ENCODE data around the gene CTSK. TPM values are rescaled to one million over a fixed set of nuclear protein-coding genes. Genes with fewer than 3 reads are reported as not detected.

CTSK gene
- total and polyA plus RNA-seq, 2 of the 13 experiments (the other 11 are each of a cell fraction or from before 2014, with no cell fraction given), result 1.4 to 6.3 TPM

GRCh38 chr1:150842964-150843363 is 34.9 kb upstream of the CTSK start:
- H3K27ac ChIP-seq (ENCODE audit: extremely low read length, insufficient read depth, low read length), result no peak overlapping the region
- H3K4me1 ChIP-seq (ENCODE audit: insufficient read depth, low read length), result no peaks in the 10 kb centered on the region
- ATAC-seq (no peak), DNase-seq (ENCODE audit: low spot score) (no peak), FAIRE-seq (no peak)
- H3K4me2 ChIP-seq (ENCODE audit: low read depth, low read length), result no peak overlapping the region
- H3K9me3 ChIP-seq (ENCODE audit: low read length), result no peaks in the 10 kb centered on the region
- ChIA-PET POLR2A (no interaction called here), CTCF (ENCODE audit: low intra/inter-chr PET ratio, low total read pairs) (no interaction called here)
- H3K27me3 ChIP-seq (ENCODE audit: control insufficient read depth in 1 of 2, insufficient read depth in 2 of 2, low read length in 2 of 2), result no peaks in the 10 kb centered on the region
- no peak overlapping the region for H2AFZ ChIP-seq (ENCODE audit: low read length)
- in situ Hi-C loops (cut with HindIII; ENCODE audit: extremely low pct_ligation_motif_present, low pct_unique_long_range_greater_than_20kb), result no loop called here
- intact Hi-C loops (cut with micrococcal nuclease; ENCODE audit: unreplicated experiment), result no loop called here
- BruUV-seq (replicated peaks), result no TSS peak
- no peak overlapping the region for H3K9ac ChIP-seq (ENCODE audit: insufficient read depth, low read depth, low read length)
- WGBS (ENCODE audit: low lambda C conversion rate), result 93% methylated on average over 2 of the region's 2 CpGs
- H3K36me3 ChIP-seq (replicated peaks in 1 of 2; ENCODE audit: control insufficient read depth in 1 of 2, insufficient read depth in 2 of 2, low read length in 2 of 2), result peaks cover 4 to 19% of the 10 kb centered on the region in 2 experiments; a peak in 3 of 5 replicates
- H3K79me2 ChIP-seq (ENCODE audit: insufficient read depth, low read length), result no peaks in the 10 kb centered on the region
- H3K4me3 ChIP-seq (replicated peaks in 1 of 3; ENCODE audit: insufficient read depth in 1 of 3, low read depth in 2 of 3, low read length in 3 of 3), result no peak overlapping the region
- H4K20me1 ChIP-seq (ENCODE audit: insufficient read depth, low read length), result no peaks in the 10 kb centered on the region
- TF ChIP-seq ARID3A (IDR thresholded peaks at IDR 0.05; ENCODE audit: low read depth, low read length), result no peak
- no peak for TF ChIP-seq RBFOX2 (IDR thresholded peaks at IDR 0.05; ENCODE audit: low read depth, low read length)
- TF ChIP-seq, protein P1, sequence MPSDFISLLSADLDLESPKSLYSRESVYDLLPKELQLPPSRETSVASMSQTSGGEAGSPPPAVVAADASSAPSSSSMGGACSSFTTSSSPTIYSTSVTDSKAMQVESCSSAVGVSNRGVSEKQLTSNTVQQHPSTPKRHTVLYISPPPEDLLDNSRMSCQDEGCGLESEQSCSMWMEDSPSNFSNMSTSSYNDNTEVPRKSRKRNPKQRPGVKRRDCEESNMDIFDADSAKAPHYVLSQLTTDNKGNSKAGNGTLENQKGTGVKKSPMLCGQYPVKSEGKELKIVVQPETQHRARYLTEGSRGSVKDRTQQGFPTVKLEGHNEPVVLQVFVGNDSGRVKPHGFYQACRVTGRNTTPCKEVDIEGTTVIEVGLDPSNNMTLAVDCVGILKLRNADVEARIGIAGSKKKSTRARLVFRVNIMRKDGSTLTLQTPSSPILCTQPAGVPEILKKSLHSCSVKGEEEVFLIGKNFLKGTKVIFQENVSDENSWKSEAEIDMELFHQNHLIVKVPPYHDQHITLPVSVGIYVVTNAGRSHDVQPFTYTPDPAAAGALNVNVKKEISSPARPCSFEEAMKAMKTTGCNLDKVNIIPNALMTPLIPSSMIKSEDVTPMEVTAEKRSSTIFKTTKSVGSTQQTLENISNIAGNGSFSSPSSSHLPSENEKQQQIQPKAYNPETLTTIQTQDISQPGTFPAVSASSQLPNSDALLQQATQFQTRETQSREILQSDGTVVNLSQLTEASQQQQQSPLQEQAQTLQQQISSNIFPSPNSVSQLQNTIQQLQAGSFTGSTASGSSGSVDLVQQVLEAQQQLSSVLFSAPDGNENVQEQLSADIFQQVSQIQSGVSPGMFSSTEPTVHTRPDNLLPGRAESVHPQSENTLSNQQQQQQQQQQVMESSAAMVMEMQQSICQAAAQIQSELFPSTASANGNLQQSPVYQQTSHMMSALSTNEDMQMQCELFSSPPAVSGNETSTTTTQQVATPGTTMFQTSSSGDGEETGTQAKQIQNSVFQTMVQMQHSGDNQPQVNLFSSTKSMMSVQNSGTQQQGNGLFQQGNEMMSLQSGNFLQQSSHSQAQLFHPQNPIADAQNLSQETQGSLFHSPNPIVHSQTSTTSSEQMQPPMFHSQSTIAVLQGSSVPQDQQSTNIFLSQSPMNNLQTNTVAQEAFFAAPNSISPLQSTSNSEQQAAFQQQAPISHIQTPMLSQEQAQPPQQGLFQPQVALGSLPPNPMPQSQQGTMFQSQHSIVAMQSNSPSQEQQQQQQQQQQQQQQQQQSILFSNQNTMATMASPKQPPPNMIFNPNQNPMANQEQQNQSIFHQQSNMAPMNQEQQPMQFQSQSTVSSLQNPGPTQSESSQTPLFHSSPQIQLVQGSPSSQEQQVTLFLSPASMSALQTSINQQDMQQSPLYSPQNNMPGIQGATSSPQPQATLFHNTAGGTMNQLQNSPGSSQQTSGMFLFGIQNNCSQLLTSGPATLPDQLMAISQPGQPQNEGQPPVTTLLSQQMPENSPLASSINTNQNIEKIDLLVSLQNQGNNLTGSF (CRISPR knock-in tag; IDR thresholded peaks at IDR 0.05), result no peak
- TF ChIP-seq CC2D1A (CRISPR knock-in tag; IDR thresholded peaks at IDR 0.05), result no peak
- TF ChIP-seq HHEX (CRISPR knock-in tag; IDR thresholded peaks at IDR 0.05), result no peak
- TF ChIP-seq PHF20 (CRISPR knock-in tag; IDR thresholded peaks at IDR 0.05), result no peak
- no peak for TF ChIP-seq RARG (CRISPR knock-in tag; IDR thresholded peaks at IDR 0.05; ENCODE audit: low read depth)
- no peak for TF ChIP-seq ATF1 (CRISPR knock-in tag; IDR thresholded peaks at IDR 0.05)
- TF ChIP-seq GZF1 (CRISPR knock-in tag; IDR thresholded peaks at IDR 0.05), result no peak
- TF ChIP-seq ARID5B (CRISPR knock-in tag; IDR thresholded peaks at IDR 0.05), result no peak
- no peak for TF ChIP-seq ZNF773 (CRISPR knock-in tag; IDR thresholded peaks at IDR 0.05; ENCODE audit: borderline replicate concordance)
- TF ChIP-seq NR2C2 (CRISPR knock-in tag; IDR thresholded peaks at IDR 0.05; ENCODE audit: borderline replicate concordance), result no peak
- TF ChIP-seq MED13 (CRISPR knock-in tag; IDR thresholded peaks at IDR 0.05), result no peak
- no peak for TF ChIP-seq FOXM1 (CRISPR knock-in tag; IDR thresholded peaks at IDR 0.05)
- no peak for TF ChIP-seq ZNF670 (CRISPR knock-in tag; IDR thresholded peaks at IDR 0.05; ENCODE audit: borderline replicate concordance)
- TF ChIP-seq REL (CRISPR knock-in tag; conservative IDR thresholded peaks at IDR 0.05), result no peak

Data from HepG2 (cell line).